DND-41 (cell line): ENCODE results near the gene SBF1.

Experiments used
- EZH2 ChIP-seq: IDR thresholded peaks from 3 replicates; pipeline ENCODE4 v1.6.1; 2012; ENCODE audit warnings: borderline replicate concordance, low read depth, mild to moderate bottlenecking, moderate library complexity, low read length, inconsistent platforms; ENCODE audit not compliant: severe bottlenecking
- TF ChIP-seq, protein P1 (sequence below): IDR thresholded peaks from 2 replicates; pipeline ENCODE4 v1.5.1; 2012; ENCODE audit warnings: borderline replicate concordance, low read length, moderate library complexity, mild to moderate bottlenecking; ENCODE audit not compliant: poor library complexity, severe bottlenecking; ENCODE audit errors: extremely low read depth

DNA sequence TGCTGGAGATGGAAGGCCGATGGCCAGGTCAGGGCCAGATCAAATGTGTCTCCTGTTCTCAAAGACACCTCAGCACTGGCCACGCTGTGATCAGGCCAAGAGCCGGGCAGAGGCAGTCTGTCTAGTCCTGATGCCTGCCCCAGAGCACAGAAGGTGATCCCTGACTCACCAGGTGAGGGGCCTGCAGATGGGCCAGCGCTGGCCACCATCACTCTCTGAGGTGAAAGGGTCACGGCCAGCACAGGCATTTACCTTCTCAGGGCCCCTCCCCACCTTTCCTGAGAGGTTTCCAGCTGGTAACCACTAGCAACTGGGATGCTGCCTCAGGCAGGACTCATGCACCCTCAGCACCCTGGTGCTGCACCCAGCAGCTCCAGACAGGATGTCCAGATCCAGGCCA is 2.9 kb downstream of the SBF1 start:
- TF ChIP-seq, protein P1, sequence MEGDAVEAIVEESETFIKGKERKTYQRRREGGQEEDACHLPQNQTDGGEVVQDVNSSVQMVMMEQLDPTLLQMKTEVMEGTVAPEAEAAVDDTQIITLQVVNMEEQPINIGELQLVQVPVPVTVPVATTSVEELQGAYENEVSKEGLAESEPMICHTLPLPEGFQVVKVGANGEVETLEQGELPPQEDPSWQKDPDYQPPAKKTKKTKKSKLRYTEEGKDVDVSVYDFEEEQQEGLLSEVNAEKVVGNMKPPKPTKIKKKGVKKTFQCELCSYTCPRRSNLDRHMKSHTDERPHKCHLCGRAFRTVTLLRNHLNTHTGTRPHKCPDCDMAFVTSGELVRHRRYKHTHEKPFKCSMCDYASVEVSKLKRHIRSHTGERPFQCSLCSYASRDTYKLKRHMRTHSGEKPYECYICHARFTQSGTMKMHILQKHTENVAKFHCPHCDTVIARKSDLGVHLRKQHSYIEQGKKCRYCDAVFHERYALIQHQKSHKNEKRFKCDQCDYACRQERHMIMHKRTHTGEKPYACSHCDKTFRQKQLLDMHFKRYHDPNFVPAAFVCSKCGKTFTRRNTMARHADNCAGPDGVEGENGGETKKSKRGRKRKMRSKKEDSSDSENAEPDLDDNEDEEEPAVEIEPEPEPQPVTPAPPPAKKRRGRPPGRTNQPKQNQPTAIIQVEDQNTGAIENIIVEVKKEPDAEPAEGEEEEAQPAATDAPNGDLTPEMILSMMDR, result no peak
- TF ChIP-seq EZH2, result no peak
